HPDE6-E6E7 (cell line): ENCODE measurements around the gene FERMT3.
"Not testable (repeated sequence)": the region's sequence is repeated elsewhere in the genome, so short reads cannot be mapped to it uniquely, and the experiment has no call there.

Experiments
- DNase-seq: peaks from one replicate; pipeline ENCODE4 v3.0.0; 2011; ENCODE audit warnings: missing footprints; ENCODE audit errors: extremely low spot score

The FERMT3 gene

GRCh38 chr11:64235437-64236161 is 29.1 kb downstream of the FERMT3 start:
- DNase-seq, result no peak

GRCh38 chr11:64237484-64237951 is 31.0 kb downstream of the FERMT3 start:
- no peak for DNase-seq

- DNase-seq, result no peak
These were observed 31.6 kb downstream of the FERMT3 start for GRCh38 chr11:64238076-64238475.

- DNase-seq, result no peak
These were observed 32.5 kb downstream of the FERMT3 start for GRCh38 chr11:64238999-64239398.

- no peak for DNase-seq
These were observed 33.3 kb downstream of the FERMT3 start for GRCh38 chr11:64239662-64240434.

GRCh38 chr11:64240435-64241240 is 34.1 kb downstream of the FERMT3 start, which contains the start of gene FKBP2:
FKBP2 (plus strand) TSS chr11:64241095; CDS start chr11:64242388, 1,293 bp downstream.
- DNase-seq, result peak; percentile 97

GRCh38 chr11:64241241-64241490 is 34.6 kb downstream of the FERMT3 start:
- peak; percentile 78 for DNase-seq

GRCh38 chr11:64241491-64242374 is 35.2 kb downstream of the FERMT3 start:
- no peak for DNase-seq

- DNase-seq, result no peak
These were observed 36.8 kb downstream of the FERMT3 start for GRCh38 chr11:64243236-64243854.

GRCh38 chr11:64244107-64244506 is 37.6 kb downstream of the FERMT3 start:
- DNase-seq, result no peak

GRCh38 chr11:64244966-64245365 is 38.4 kb downstream of the FERMT3 start:
- DNase-seq, result no peak

GRCh38 chr11:64245401-64245796 is 38.9 kb downstream of the FERMT3 start:
- DNase-seq, result no peak

GRCh38 chr11:64245797-64246620 is 39.5 kb downstream of the FERMT3 start:
- peak; percentile 86 for DNase-seq

GRCh38 chr11:64246621-64246870 is 40.0 kb downstream of the FERMT3 start:
- not testable (repeated sequence) for DNase-seq

- no peak for DNase-seq
These were observed 40.6 kb downstream of the FERMT3 start, which contains the start of gene PPP1R14B for GRCh38 chr11:64246871-64247728. PPP1R14B (minus strand) TSS chr11:64246943; CDS start chr11:64246673, 270 bp downstream.

GRCh38 chr11:64247729-64248531 is 41.4 kb downstream of the FERMT3 start:
- no peak for DNase-seq

- no peak for DNase-seq
These were observed 42.1 kb downstream of the FERMT3 start for GRCh38 chr11:64248578-64248977.

- DNase-seq, result no peak
These were observed 42.5 kb downstream of the FERMT3 start for GRCh38 chr11:64249038-64249437.
